GM21717 (cell line): Measurements from ENCODE around the gene FBXO2.

ENCODE experiments used
- ATAC-seq: cut with Tn5 transposase; IDR thresholded peaks from one replicate; pipeline ENCODE4 v1.9.1; 2021; ENCODE audit warnings: mild to moderate bottlenecking, moderate library complexity; ENCODE audit not compliant: unreplicated experiment

The FBXO2 gene

GRCh38 chr1:11598461-11598860, 55.8 kb downstream of the FBXO2 start:
- ATAC-seq, result no peak
